HG02610 (cell line): ENCODE measurements around the gene UBQLN3.

Experiments
- ATAC-seq: cut with Tn5 transposase; IDR thresholded peaks from one replicate; pipeline ENCODE4 v1.9.1; 2021; ENCODE audit warnings: mild to moderate bottlenecking, moderate library complexity; ENCODE audit not compliant: unreplicated experiment

The UBQLN3 gene

GRCh38 chr11:5509803-5510202 is at the start of gene UBQLN3:
TSS of gene UBQLN3 (minus strand) at chr11:5509957. CDS start at chr11:5509558, 399 bp downstream.
- no peak for ATAC-seq

- ATAC-seq = no peak
Observed at GRCh38 chr11:5557751-5558150, 48.0 kb upstream of the UBQLN3 start.

- ATAC-seq = no peak
Observed at GRCh38 chr11:5556596-5557188, 46.9 kb upstream of the UBQLN3 start.

- ATAC-seq = no peak
Observed at GRCh38 chr11:5553343-5553742, 43.6 kb upstream of the UBQLN3 start.

GRCh38 chr11:5550440-5551095 is 40.8 kb upstream of the UBQLN3 start:
- ATAC-seq = peak; percentile 87

DNA sequence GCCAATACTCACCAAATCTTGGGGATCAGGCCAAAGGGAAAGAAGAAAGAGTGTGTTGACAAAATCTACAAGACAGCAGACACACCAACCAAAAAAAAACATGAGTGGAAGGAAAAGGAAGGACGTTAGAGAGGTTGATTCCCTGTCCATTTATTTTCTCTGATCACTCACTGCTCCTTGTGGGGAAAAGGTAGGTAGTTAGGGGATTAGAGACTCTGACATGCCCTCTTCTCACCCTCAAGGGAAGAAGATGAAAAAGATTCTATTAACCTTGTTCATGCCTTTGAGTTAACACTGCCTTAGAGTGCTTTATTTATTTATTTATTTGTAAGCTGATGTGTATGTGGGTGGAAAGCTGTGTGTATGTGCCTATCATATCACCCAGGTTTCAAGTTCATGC is 38.7 kb upstream of the UBQLN3 start, which contains the start of gene OR52H1:
Gene OR52H1, minus strand, starts transcription at position 101 of the 400 bp plus-strand sequence. CDS start 3,035 bp downstream, outside the sequence.
- ATAC-seq = no peak

DNA sequence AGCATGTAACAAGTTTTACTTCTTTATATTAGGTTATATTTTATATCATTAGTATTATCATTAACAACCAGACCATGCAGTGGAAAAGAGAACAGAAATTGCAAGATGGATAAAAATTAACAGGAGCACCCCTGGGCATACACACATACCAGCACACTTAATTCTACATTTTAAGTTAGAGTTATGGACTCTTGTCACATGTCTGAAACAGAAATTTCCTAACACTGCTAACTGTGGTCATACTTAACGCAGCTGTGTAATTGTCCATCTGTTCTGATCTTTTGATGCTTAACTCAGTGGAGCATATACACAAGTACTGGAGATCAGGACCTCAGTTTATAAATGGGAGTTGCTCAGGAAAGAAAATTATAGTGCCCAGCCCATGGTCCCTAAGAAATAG is 38.2 kb upstream of the UBQLN3 start:
- ATAC-seq = no peak

GRCh38 chr11:5546457-5546856 is 36.7 kb upstream of the UBQLN3 start:
- no peak for ATAC-seq

DNA sequence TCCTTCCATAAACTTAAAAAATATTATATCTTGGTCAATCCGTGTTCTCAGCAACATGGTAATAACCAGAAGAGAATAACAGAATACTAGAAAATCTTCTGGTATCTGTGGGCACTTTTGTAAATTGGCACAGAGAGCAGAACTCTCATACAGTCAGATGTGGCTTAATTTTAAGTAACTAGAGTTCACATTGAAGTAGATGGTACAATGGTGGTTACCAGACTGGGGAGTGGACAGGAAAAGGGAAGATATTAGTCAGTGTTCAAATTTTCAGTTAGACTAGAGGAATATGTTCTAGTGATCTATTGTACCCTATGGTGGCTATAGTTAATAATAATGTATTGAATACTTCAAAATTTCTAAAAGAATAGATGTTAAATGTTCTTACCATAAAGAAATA is 31.7 kb upstream of the UBQLN3 start:
- ATAC-seq = no peak

DNA sequence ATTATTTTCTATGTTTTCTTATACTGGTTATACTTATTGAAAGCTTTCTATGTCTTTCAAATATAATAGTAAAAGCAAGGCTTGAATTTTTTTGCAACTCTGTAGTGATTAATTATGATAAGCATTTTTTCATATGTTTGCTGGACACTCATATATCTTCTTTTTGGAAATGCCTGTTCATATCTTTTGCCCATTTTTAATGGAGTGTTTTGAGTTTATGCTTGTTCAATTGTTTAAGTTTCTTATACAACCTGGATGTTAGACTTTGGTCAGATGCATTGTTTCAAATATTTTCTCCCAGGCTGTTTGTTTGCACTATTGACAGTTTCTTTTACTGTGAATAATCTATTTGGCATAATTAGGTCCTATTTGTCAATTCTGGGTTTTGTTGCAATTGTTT is 26.7 kb upstream of the UBQLN3 start:
- ATAC-seq = no peak

DNA sequence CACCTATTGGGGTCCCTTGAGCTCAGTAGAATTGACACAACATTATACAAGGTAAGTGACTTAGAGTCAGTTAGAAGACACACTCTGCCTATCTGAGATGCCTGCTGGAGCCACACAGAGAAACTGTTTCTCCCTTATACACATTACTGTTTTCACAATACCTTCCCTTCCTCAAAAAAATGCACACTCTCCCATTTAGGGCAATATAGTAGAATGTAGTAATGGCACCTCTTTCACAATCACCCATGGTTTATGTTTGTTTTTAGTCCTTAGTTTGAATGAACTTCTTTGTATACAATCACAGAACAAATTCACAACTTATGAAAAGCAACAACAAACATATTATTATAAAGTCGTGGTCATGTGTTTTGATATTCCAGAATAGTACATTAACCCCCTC is 24.3 kb upstream of the UBQLN3 start:
- ATAC-seq = no peak

- ATAC-seq = no peak
Observed at GRCh38 chr11:5531053-5531831, 21.5 kb upstream of the UBQLN3 start.

- no peak for ATAC-seq
Observed at GRCh38 chr11:5528495-5528894, 18.7 kb upstream of the UBQLN3 start.

GRCh38 chr11:5527716-5528115 is 18.0 kb upstream of the UBQLN3 start:
- no peak for ATAC-seq

- ATAC-seq = no peak
Observed at GRCh38 chr11:5524756-5525155, 15.0 kb upstream of the UBQLN3 start.

- no peak for ATAC-seq
Observed at GRCh38 chr11:5522308-5522707, 12.6 kb upstream of the UBQLN3 start.

GRCh38 chr11:5521540-5521939 is 11.8 kb upstream of the UBQLN3 start:
- ATAC-seq = no peak

- ATAC-seq = no peak
Observed at GRCh38 chr11:5516599-5516998, 6.8 kb upstream of the UBQLN3 start, which contains the start of gene UBQLNL. TSS of gene UBQLNL (minus strand) at chr11:5516699. CDS start at chr11:5516441, 258 bp downstream.

DNA sequence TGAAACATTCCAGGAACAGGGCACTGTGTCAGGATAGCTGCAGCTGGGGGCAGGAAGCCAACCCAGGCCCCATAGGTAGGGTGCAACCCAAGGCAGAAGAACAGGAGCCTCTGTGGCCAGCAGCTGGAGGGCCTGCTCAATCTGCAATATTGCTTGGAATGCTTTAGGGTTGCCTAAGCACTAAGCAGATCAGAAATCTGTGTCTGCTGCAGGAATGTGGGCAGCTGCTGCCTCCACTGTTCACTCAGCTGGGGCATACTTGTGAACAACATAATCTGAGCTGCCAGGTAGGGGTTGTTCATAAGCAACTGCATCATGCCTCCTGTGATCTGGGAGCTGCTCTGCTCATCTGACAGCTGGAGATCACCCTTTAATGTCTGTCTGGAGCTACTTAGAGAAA is 5.1 kb upstream of the UBQLN3 start:
- no peak for ATAC-seq

- no peak for ATAC-seq
Observed at GRCh38 chr11:5508605-5509004, 1.2 kb downstream of the UBQLN3 start.

- no peak for ATAC-seq
Observed at GRCh38 chr11:5507933-5508305, 1.8 kb downstream of the UBQLN3 start.
